ENCODE measurements around the gene PIWIL1. TPM values are rescaled to one million over a fixed set of nuclear protein-coding genes. Genes with fewer than 3 reads are reported as not detected.

The PIWIL1 gene
- total RNA-seq, 1 donor from 2014 or later = 0.08 TPM

DNA sequence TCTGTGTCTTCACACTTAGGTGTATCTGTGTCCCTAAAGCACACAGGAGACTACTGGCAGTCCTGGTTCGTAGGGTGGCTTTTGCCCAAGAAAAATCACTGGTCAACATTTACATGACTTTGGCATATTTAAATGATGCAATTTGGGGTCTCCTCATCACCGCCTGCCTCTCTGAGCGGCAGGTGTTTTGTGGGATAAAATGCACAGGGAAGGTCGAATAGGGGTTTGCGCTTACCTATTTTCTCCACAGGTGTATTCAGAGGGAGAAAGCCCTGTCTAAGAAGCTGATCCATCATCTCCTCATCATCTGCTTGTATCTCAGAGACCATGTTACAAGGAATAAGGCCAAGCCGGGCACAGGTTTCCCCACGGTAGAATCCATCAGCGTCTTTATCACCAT is 74.7 kb downstream of the PIWIL1 start:
- Histone ChIP-seq H3K36me3 (ENCODE audit: control insufficient read depth, insufficient read depth, low read length) (no peaks in the 10 kb centered on the region), H3K27me3 (ENCODE audit: control insufficient read depth, insufficient read depth, low read length) (no peaks in the 10 kb centered on the region), H3K4me3 (ENCODE audit: low read depth, low read length) (no peak overlapping the region)
- TF ChIP-seq, protein P1, sequence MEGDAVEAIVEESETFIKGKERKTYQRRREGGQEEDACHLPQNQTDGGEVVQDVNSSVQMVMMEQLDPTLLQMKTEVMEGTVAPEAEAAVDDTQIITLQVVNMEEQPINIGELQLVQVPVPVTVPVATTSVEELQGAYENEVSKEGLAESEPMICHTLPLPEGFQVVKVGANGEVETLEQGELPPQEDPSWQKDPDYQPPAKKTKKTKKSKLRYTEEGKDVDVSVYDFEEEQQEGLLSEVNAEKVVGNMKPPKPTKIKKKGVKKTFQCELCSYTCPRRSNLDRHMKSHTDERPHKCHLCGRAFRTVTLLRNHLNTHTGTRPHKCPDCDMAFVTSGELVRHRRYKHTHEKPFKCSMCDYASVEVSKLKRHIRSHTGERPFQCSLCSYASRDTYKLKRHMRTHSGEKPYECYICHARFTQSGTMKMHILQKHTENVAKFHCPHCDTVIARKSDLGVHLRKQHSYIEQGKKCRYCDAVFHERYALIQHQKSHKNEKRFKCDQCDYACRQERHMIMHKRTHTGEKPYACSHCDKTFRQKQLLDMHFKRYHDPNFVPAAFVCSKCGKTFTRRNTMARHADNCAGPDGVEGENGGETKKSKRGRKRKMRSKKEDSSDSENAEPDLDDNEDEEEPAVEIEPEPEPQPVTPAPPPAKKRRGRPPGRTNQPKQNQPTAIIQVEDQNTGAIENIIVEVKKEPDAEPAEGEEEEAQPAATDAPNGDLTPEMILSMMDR (IDR thresholded peaks at IDR 0.05; ENCODE audit: insufficient read depth, low read length, poor library complexity, severe bottlenecking) = no peak
- no peak for DNase-seq (ENCODE audit: low read depth)

GRCh38 chr12:130413909-130414308 is 76.2 kb downstream of the PIWIL1 start:
- DNase-seq (ENCODE audit: low read depth) = no peak
- TF ChIP-seq, protein P1 (IDR thresholded peaks at IDR 0.05; ENCODE audit: insufficient read depth, low read length, poor library complexity, severe bottlenecking) = no peak
- H3K4me3 ChIP-seq (ENCODE audit: low read depth, low read length) = no peak overlapping the region
- H3K36me3 ChIP-seq (ENCODE audit: control insufficient read depth, insufficient read depth, low read length) = no peaks in the 10 kb centered on the region
- H3K27me3 ChIP-seq (ENCODE audit: control insufficient read depth, insufficient read depth, low read length) = no peaks in the 10 kb centered on the region

DNA sequence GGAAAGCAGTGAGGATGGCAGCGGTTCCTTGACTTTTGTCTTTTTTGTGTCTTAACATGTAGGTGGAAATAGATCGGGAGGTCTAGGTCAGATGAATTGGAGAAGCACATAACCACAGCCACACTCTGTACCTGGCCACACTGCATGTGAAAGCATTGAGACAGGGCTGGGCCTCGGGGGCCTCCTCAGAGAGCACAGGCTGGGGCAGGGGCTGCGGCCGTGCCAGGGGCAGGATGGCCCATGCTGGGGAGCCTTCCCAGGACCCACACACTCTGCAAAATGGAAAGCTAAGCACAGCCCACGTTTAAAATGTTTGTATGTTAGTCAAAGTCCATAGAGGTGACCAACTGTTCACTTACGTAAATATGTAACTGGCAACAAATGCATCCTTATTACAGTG is 76.7 kb downstream of the PIWIL1 start:
- no peaks in the 10 kb centered on the region for H3K36me3 ChIP-seq (ENCODE audit: control insufficient read depth, insufficient read depth, low read length)
- TF ChIP-seq, protein P1 (IDR thresholded peaks at IDR 0.05; ENCODE audit: insufficient read depth, low read length, poor library complexity, severe bottlenecking) = no peak
- H3K4me3 ChIP-seq (ENCODE audit: low read depth, low read length) = no peak overlapping the region
- DNase-seq (ENCODE audit: low read depth) = no peak
- no peaks in the 10 kb centered on the region for H3K27me3 ChIP-seq (ENCODE audit: control insufficient read depth, insufficient read depth, low read length)

DNA sequence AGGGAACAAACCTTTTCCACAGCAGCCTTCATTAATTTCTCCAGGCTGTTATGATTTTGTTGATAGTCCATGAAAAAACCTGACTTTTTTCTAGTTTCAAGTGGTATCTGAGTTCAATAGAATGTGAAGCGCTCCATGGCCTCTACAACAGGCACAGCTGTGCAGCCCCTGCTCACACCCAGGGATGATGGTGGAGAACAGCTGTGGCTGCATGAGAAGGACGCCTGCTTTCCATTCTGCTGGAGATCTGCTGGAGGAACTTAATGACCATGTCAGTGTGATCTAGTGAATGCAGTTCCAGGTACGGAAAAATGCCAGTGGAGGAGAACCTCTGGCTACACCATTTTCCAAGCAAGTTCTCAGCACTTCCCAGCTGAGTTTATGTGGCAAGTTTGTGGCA is 80.6 kb downstream of the PIWIL1 start:
- no peaks in the 10 kb centered on the region for H3K27me3 ChIP-seq (ENCODE audit: control insufficient read depth, insufficient read depth, low read length)
- no peak for DNase-seq (ENCODE audit: low read depth)
- TF ChIP-seq, protein P1 (IDR thresholded peaks at IDR 0.05; ENCODE audit: insufficient read depth, low read length, poor library complexity, severe bottlenecking) = no peak

DNA sequence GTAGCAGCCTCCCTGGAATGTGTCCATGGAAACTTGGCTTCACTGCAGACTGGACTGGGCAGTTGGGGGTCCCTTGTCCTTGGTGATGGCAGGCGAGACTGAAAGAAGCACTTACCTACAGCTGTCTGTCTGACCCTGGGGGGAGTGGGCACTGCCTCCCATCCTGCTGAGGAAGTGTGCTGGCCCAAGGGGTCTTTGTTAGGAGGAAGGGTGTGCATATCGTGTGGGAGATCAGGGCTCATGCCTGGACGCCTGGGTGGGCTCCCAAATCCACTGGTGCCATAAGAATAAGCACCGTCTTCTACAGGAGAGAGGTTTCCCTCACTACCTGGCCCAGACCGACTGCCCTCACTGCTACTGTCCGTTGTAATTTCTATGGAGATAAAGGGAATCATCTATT is 81.4 kb downstream of the PIWIL1 start:
- no peak for DNase-seq (ENCODE audit: low read depth)
- Histone ChIP-seq H3K27me3 (ENCODE audit: control insufficient read depth, insufficient read depth, low read length) (no peaks in the 10 kb centered on the region), H3K36me3 (ENCODE audit: control insufficient read depth, insufficient read depth, low read length) (no peaks in the 10 kb centered on the region), H3K4me3 (ENCODE audit: low read depth, low read length) (no peak overlapping the region)
- TF ChIP-seq, protein P1 (IDR thresholded peaks at IDR 0.05; ENCODE audit: insufficient read depth, low read length, poor library complexity, severe bottlenecking) = no peak

More for the DNA sequence above, 80.6 kb downstream of the PIWIL1 start:
- H3K4me3 ChIP-seq (ENCODE audit: low read depth, low read length) = no peak overlapping the region
- H3K36me3 ChIP-seq (ENCODE audit: control insufficient read depth, insufficient read depth, low read length) = no peaks in the 10 kb centered on the region

DNA sequence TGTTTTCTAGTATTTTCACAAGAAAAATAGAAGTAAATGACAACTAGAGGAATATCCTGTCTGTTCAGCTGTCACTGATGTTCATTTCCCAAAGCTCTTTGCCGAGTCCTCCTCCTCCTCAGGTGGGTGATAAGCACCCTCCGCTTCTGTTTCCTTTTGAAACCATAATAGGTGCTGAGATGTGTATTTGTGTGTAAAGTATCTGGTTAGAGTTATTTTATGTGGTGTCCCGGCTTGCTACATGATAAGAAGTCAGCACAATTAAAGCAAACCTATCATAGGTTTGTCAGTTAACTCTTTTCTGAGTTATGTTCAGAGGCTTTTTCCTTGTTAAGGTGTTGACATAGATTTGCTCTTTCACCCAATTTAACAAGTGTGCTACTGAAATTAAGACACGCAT is 82.4 kb downstream of the PIWIL1 start:
- Histone ChIP-seq H3K36me3 (ENCODE audit: control insufficient read depth, insufficient read depth, low read length) (no peaks in the 10 kb centered on the region), H3K27me3 (ENCODE audit: control insufficient read depth, insufficient read depth, low read length) (no peaks in the 10 kb centered on the region), H3K4me3 (ENCODE audit: low read depth, low read length) (no peak overlapping the region)
- TF ChIP-seq, protein P1 (IDR thresholded peaks at IDR 0.05; ENCODE audit: insufficient read depth, low read length, poor library complexity, severe bottlenecking) = no peak
- no peak for DNase-seq (ENCODE audit: low read depth)

Data from kidney epithelial cell (primary cell).